HepG2 (cell line): Measurements from ENCODE around the gene LEFTY2. TPM values are rescaled to one million over a fixed set of nuclear protein-coding genes. Genes with fewer than 3 reads are reported as not detected.

ENCODE experiments used
- ARNT ChIP-seq: fragments of 450-650 bp; IDR thresholded peaks from 2 replicates; pipeline ENCODE4 v1.6.1; 2017
- ATF1 ChIP-seq: IDR thresholded peaks from 2 replicates; pipeline ENCODE4 v1.6.1; 2016; ENCODE audit warnings: mild to moderate bottlenecking, control low read depth
- CBX5 ChIP-seq: sonication (generic); formaldehyde crosslinking; IDR thresholded peaks from 2 replicates; pipeline ENCODE4 v1.4.0; 2020; ENCODE audit warnings: missing genetic modification reagents, borderline replicate concordance
- CC2D1A ChIP-seq: sonication (generic); formaldehyde crosslinking; IDR thresholded peaks from 2 replicates; pipeline ENCODE4 v1.8.1; 2023; ENCODE audit warnings: mild to moderate bottlenecking, missing genetic modification reagents
- GPBP1L1 ChIP-seq: sonication (generic); formaldehyde crosslinking; IDR thresholded peaks from 2 replicates; pipeline ENCODE4 v1.5.0; 2020; ENCODE audit warnings: mild to moderate bottlenecking, missing genetic modification reagents
- HMG20A ChIP-seq: IDR thresholded peaks from 2 replicates; pipeline ENCODE4 v1.6.1; 2016; ENCODE audit warnings: borderline replicate concordance
- HOXA7 ChIP-seq: sonication (generic); formaldehyde crosslinking; IDR thresholded peaks from 2 replicates; pipeline ENCODE4 v1.8.1; 2022; ENCODE audit warnings: mild to moderate bottlenecking, missing genetic modification reagents, moderate library complexity
- KDM1A ChIP-seq: IDR thresholded peaks from 2 replicates; pipeline ENCODE4 v1.6.1; 2016; ENCODE audit warnings: missing compliant biosample characterization
- NFE2L2 ChIP-seq: fragments of 150-350 bp; IDR thresholded peaks from 2 replicates; pipeline ENCODE4 v1.6.1; 2014; ENCODE audit warnings: low read length
- NFIC ChIP-seq: IDR thresholded peaks from 2 replicates; pipeline ENCODE4 v1.6.1; 2012; ENCODE audit warnings: mild to moderate bottlenecking, low read length, inconsistent platforms
- SIX4 ChIP-seq: sonication (generic); formaldehyde crosslinking; IDR thresholded peaks from 2 replicates; pipeline ENCODE4 v1.4.0; 2020; ENCODE audit warnings: missing genetic modification reagents
- SKI ChIP-seq: fragments of 450-650 bp; IDR thresholded peaks from one replicate; pipeline ENCODE4 v1.6.1; 2018; ENCODE audit warnings: mild to moderate bottlenecking; ENCODE audit not compliant: partially characterized antibody
- SNAPC2 ChIP-seq: sonication (generic); formaldehyde crosslinking; IDR thresholded peaks from 2 replicates; pipeline ENCODE4 v1.8.1; 2022; ENCODE audit warnings: mild to moderate bottlenecking, missing genetic modification reagents
- SOX6 ChIP-seq, 2 experiments: fragments of 450-650 bp in 1 of 2; sonication (generic) in 1 of 2; formaldehyde crosslinking in 1 of 2; IDR thresholded peaks; 2 replicates each; pipeline versions ENCODE4 v1.4.0 to v1.6.1; 2017 to 2020; ENCODE audit warnings: antibody characterized with exemption in 1 of 2, mild to moderate bottlenecking in 1 of 2, missing genetic modification reagents in 1 of 2
- STAT5B ChIP-seq: sonication (generic); formaldehyde crosslinking; IDR thresholded peaks from 2 replicates; pipeline ENCODE4 v1.4.0; 2020; ENCODE audit warnings: missing genetic modification reagents
- ZFP37 ChIP-seq: sonication (generic); formaldehyde crosslinking; IDR thresholded peaks from 2 replicates; pipeline ENCODE4 v1.4.0; 2020; ENCODE audit warnings: missing genetic modification reagents, borderline replicate concordance
- ZFY ChIP-seq: sonication (generic); formaldehyde crosslinking; IDR thresholded peaks from 2 replicates; pipeline ENCODE4 v1.4.0; 2020; ENCODE audit warnings: missing genetic modification reagents
- ZNF143 ChIP-seq: sonication (generic); formaldehyde crosslinking; IDR thresholded peaks from 2 replicates; pipeline ENCODE4 v1.4.0; 2020; ENCODE audit warnings: missing genetic modification reagents
- ZNF34 ChIP-seq: sonication (generic); formaldehyde crosslinking; IDR thresholded peaks from 2 replicates; pipeline ENCODE4 v1.4.0; 2020; ENCODE audit warnings: mild to moderate bottlenecking, missing genetic modification reagents, borderline replicate concordance
- ZNF556 ChIP-seq: sonication (generic); formaldehyde crosslinking; IDR thresholded peaks from 2 replicates; pipeline ENCODE4 v1.4.0; 2020; ENCODE audit warnings: mild to moderate bottlenecking, missing genetic modification reagents, borderline replicate concordance
- ZNF558 ChIP-seq: sonication (generic); formaldehyde crosslinking; IDR thresholded peaks from 2 replicates; pipeline ENCODE4 v1.9.0; 2022; ENCODE audit warnings: mild to moderate bottlenecking, missing genetic modification reagents, borderline replicate concordance
- ZNF562 ChIP-seq: sonication (generic); formaldehyde crosslinking; IDR thresholded peaks from 2 replicates; pipeline ENCODE4 v1.8.0; 2022; ENCODE audit warnings: missing genetic modification reagents, borderline replicate concordance
- ZNF572 ChIP-seq: sonication (generic); formaldehyde crosslinking; IDR thresholded peaks from 2 replicates; pipeline ENCODE4 v1.5.1; 2020; ENCODE audit warnings: mild to moderate bottlenecking, missing genetic modification reagents
- polyA plus RNA-seq, 8 experiments: library from polyadenylated mRNA; depleted of rRNA in 3 of 8; stranded (reverse) in 7 of 8; unstranded in 1 of 8; fragments of >200 nt; fragmentation: Illumina TruSeq in 4 of 8; extraction: Trizol in 4 of 8; gene quantifications; 2 replicates each; pipeline versions ENCODE4 v1.2.1 to v1.2.3, GENCODE V29; 2011 to 2016; ENCODE audit warnings: low read depth in 4 of 8, missing spikeins in 1 of 8, mixed read lengths in 1 of 8; ENCODE audit not compliant: insufficient read depth in 1 of 8
- total RNA-seq, 5 experiments: library from RNA; depleted of rRNA; stranded (reverse); fragments of >200 nt; fragmentation: Illumina TruSeq; extraction: Trizol; gene quantifications; 2 replicates each; pipeline ENCODE4 v1.2.3, GENCODE V29; 2016; ENCODE audit warnings: low read depth in 1 of 5
- TF ChIP-seq, protein P1 (sequence below): sonication (generic); formaldehyde crosslinking; IDR thresholded peaks from 2 replicates; pipeline ENCODE4 v1.4.0; 2020; ENCODE audit warnings: missing genetic modification reagents
- TF ChIP-seq, protein P2 (sequence below): sonication (generic); formaldehyde crosslinking; IDR thresholded peaks from 2 replicates; pipeline ENCODE4 v1.9.0; 2022; ENCODE audit warnings: missing genetic modification reagents, mild to moderate bottlenecking, borderline replicate concordance

The LEFTY2 gene
- total and polyA plus RNA-seq, 2 of the 13 experiments (the other 11 are each of a cell fraction or from before 2014, with no cell fraction given), result 0.13 to 0.33 TPM

- TF ChIP-seq CBX5 (CRISPR knock-in tag) (no peak), CC2D1A (CRISPR knock-in tag) (no peak), SOX6 (IDR thresholded peaks at IDR 0.05) (no peak), SOX6 (CRISPR knock-in tag; IDR thresholded peaks at IDR 0.05) (peak; percentile 68; the same call in 1 of the 2 replicates), ZNF143 (CRISPR knock-in tag) (no peak), ZNF556 (no peak; the same call in 1 of the 2 replicates), ZNF572 (CRISPR knock-in tag) (peak; percentile 86; the same call in 1 of the 2 replicates), ATF1 (CRISPR knock-in tag) (no peak), STAT5B (CRISPR knock-in tag) (no peak), ZFP37 (CRISPR knock-in tag) (no peak), SNAPC2 (CRISPR knock-in tag) (no peak), ZFY (CRISPR knock-in tag) (peak; percentile 91), SIX4 (CRISPR knock-in tag) (no peak), HOXA7 (CRISPR knock-in tag) (no peak), NFE2L2 (no peak), ZNF562 (CRISPR knock-in tag) (no peak), ZNF558 (CRISPR knock-in tag) (peak; percentile 82; the same call in 1 of the 2 replicates), SKI (peak; percentile 36), ARNT (no peak), NFIC (no peak), KDM1A (no peak), GPBP1L1 (CRISPR knock-in tag) (no peak), HMG20A (CRISPR knock-in tag) (no peak), ZNF34 (no peak)
- TF ChIP-seq, protein P1, sequence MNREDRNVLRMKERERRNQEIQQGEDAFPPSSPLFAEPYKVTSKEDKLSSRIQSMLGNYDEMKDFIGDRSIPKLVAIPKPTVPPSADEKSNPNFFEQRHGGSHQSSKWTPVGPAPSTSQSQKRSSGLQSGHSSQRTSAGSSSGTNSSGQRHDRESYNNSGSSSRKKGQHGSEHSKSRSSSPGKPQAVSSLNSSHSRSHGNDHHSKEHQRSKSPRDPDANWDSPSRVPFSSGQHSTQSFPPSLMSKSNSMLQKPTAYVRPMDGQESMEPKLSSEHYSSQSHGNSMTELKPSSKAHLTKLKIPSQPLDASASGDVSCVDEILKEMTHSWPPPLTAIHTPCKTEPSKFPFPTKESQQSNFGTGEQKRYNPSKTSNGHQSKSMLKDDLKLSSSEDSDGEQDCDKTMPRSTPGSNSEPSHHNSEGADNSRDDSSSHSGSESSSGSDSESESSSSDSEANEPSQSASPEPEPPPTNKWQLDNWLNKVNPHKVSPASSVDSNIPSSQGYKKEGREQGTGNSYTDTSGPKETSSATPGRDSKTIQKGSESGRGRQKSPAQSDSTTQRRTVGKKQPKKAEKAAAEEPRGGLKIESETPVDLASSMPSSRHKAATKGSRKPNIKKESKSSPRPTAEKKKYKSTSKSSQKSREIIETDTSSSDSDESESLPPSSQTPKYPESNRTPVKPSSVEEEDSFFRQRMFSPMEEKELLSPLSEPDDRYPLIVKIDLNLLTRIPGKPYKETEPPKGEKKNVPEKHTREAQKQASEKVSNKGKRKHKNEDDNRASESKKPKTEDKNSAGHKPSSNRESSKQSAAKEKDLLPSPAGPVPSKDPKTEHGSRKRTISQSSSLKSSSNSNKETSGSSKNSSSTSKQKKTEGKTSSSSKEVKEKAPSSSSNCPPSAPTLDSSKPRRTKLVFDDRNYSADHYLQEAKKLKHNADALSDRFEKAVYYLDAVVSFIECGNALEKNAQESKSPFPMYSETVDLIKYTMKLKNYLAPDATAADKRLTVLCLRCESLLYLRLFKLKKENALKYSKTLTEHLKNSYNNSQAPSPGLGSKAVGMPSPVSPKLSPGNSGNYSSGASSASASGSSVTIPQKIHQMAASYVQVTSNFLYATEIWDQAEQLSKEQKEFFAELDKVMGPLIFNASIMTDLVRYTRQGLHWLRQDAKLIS, result no peak
- TF ChIP-seq, protein P2, sequence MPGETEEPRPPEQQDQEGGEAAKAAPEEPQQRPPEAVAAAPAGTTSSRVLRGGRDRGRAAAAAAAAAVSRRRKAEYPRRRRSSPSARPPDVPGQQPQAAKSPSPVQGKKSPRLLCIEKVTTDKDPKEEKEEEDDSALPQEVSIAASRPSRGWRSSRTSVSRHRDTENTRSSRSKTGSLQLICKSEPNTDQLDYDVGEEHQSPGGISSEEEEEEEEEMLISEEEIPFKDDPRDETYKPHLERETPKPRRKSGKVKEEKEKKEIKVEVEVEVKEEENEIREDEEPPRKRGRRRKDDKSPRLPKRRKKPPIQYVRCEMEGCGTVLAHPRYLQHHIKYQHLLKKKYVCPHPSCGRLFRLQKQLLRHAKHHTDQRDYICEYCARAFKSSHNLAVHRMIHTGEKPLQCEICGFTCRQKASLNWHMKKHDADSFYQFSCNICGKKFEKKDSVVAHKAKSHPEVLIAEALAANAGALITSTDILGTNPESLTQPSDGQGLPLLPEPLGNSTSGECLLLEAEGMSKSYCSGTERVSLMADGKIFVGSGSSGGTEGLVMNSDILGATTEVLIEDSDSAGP (CRISPR knock-in tag), result peak; percentile 92
Measured at GRCh38 chr1:225923692-225924555, 17.1 kb downstream of the LEFTY2 start, which contains the start of gene PYCR2 (continued).
